ENCODE results near the gene C1orf74. TPM values are rescaled to one million over a fixed set of nuclear protein-coding genes. Genes with fewer than 3 reads are reported as not detected.
A peak's percentile ranks its signal among the peaks of the same experiment; 100 is the strongest.

Gene C1orf74
- total and polyA plus RNA-seq, 2 experiments from 2014 or later: 1.4 to 2.3 TPM

- Histone ChIP-seq H3F3A (ENCODE audit: insufficient read depth) (0 out of 2 replicates have a peak, but pooled peaks cover 9% of the 10 kb centered on the region), H3K4me2 (ENCODE audit: unreplicated experiment) (no peak overlapping the region), H3K4me3 (no peak overlapping the region), H3K9me2 (ENCODE audit: insufficient read depth) (no peaks in the 10 kb centered on the region), H3K9ac (no peak overlapping the region), H3K27ac (no peak overlapping the region), H3K79me2 (ENCODE audit: insufficient read depth) (no peaks in the 10 kb centered on the region), H3K27me3 (replicated peaks; ENCODE audit: insufficient read depth) (no peaks in the 10 kb centered on the region), H3K36me3 (ENCODE audit: low read depth) (no peaks in the 10 kb centered on the region), H3K9me3 (ENCODE audit: low read depth) (no peaks in the 10 kb centered on the region), H4K20me1 (ENCODE audit: insufficient read depth) (no peaks in the 10 kb centered on the region), H3K4me1 (ENCODE audit: insufficient read depth) (peaks cover 9% of the 10 kb centered on the region), H2AFZ (no peak overlapping the region)
- DNase-seq: no peak
- in situ Hi-C loops (cut with MboI): no loop called here
- WGBS, 2 experiments (ENCODE audit: low coverage in 1 of 2, low lambda C conversion rate in 2 of 2, missing lambda C conversion rate in 2 of 2): 23 to 28% methylated on average over 3 of the region's 3 CpGs
- TF ChIP-seq EZH2phosphoT487 (IDR thresholded peaks at IDR 0.05; ENCODE audit: insufficient read depth, low read depth): no peak
- TF ChIP-seq EZH2 (IDR thresholded peaks at IDR 0.05; ENCODE audit: insufficient read depth, poor library complexity, severe bottlenecking): no peak
Observed at GRCh38 chr1:209736490-209737117, 47.8 kb downstream of the C1orf74 start.

- H4K20me1 ChIP-seq (ENCODE audit: insufficient read depth): no peaks in the 10 kb centered on the region
- H3K79me2 ChIP-seq (ENCODE audit: insufficient read depth): no peaks in the 10 kb centered on the region
- TF ChIP-seq EZH2phosphoT487 (IDR thresholded peaks at IDR 0.05; ENCODE audit: insufficient read depth, low read depth): no peak
- TF ChIP-seq EZH2 (IDR thresholded peaks at IDR 0.05; ENCODE audit: insufficient read depth, poor library complexity, severe bottlenecking): no peak
- 0 out of 2 replicates have a peak, but pooled peaks cover 9% of the 10 kb centered on the region for H3F3A ChIP-seq (ENCODE audit: insufficient read depth)
- H2AFZ ChIP-seq: no peak overlapping the region
- no peak overlapping the region for H3K9ac ChIP-seq
- H3K9me2 ChIP-seq (ENCODE audit: insufficient read depth): no peaks in the 10 kb centered on the region
- H3K4me2 ChIP-seq (ENCODE audit: unreplicated experiment): peak overlapping the region; percentile 43
- H3K36me3 ChIP-seq (ENCODE audit: low read depth): no peaks in the 10 kb centered on the region
- 6% methylated on average over 3 of the region's 3 CpGs for WGBS, 2 experiments (ENCODE audit: low coverage in 1 of 2, low lambda C conversion rate in 2 of 2, missing lambda C conversion rate in 2 of 2)
- H3K9me3 ChIP-seq (ENCODE audit: low read depth): no peaks in the 10 kb centered on the region
- no peak overlapping the region for H3K4me3 ChIP-seq
- in situ Hi-C loops (cut with MboI): no loop called here
- H3K4me1 ChIP-seq (ENCODE audit: insufficient read depth): peaks cover 9% of the 10 kb centered on the region
- H3K27me3 ChIP-seq (replicated peaks; ENCODE audit: insufficient read depth): no peaks in the 10 kb centered on the region
- 0 out of 2 replicates have a peak overlapping the region, but pooled peaks have one; percentile 18 for H3K27ac ChIP-seq
- peak; percentile 78 for DNase-seq
Observed at GRCh38 chr1:209733409-209734192, 50.8 kb downstream of the C1orf74 start.

- no peak overlapping the region for H3K4me3 ChIP-seq
Observed at GRCh38 chr1:209732725-209733124, 51.6 kb downstream of the C1orf74 start.

GRCh38 chr1:209729436-209729835, 54.9 kb downstream of the C1orf74 start:
- H3K36me3 ChIP-seq (ENCODE audit: low read depth): no peaks in the 10 kb centered on the region
- TF ChIP-seq EZH2 (IDR thresholded peaks at IDR 0.05; ENCODE audit: insufficient read depth, poor library complexity, severe bottlenecking): no peak
- no peak for TF ChIP-seq EZH2phosphoT487 (IDR thresholded peaks at IDR 0.05; ENCODE audit: insufficient read depth, low read depth)
- H3K4me3 ChIP-seq: no peak overlapping the region
- no peaks in the 10 kb centered on the region for H3K79me2 ChIP-seq (ENCODE audit: insufficient read depth)
- H3F3A ChIP-seq (ENCODE audit: insufficient read depth): 0 out of 2 replicates have a peak, but pooled peaks cover 9% of the 10 kb centered on the region
- no peaks in the 10 kb centered on the region for H3K9me3 ChIP-seq (ENCODE audit: low read depth)
- DNase-seq: no peak
- H2AFZ ChIP-seq: no peak overlapping the region
- no peaks in the 10 kb centered on the region for H3K9me2 ChIP-seq (ENCODE audit: insufficient read depth)
- H3K4me2 ChIP-seq (ENCODE audit: unreplicated experiment): no peak overlapping the region
- no peak overlapping the region for H3K27ac ChIP-seq
- H3K9ac ChIP-seq: no peak overlapping the region
- no peaks in the 10 kb centered on the region for H3K27me3 ChIP-seq (replicated peaks; ENCODE audit: insufficient read depth)
- peaks cover 9% of the 10 kb centered on the region for H3K4me1 ChIP-seq (ENCODE audit: insufficient read depth)
- no peaks in the 10 kb centered on the region for H4K20me1 ChIP-seq (ENCODE audit: insufficient read depth)
- 13 to 15% methylated on average over 1 of the region's 1 CpG for WGBS, 2 experiments (ENCODE audit: low coverage in 1 of 2, low lambda C conversion rate in 2 of 2, missing lambda C conversion rate in 2 of 2)
- in situ Hi-C loops (cut with MboI): no loop called here

More at GRCh38 chr1:209732725-209733124, 51.6 kb downstream of the C1orf74 start:
- Histone ChIP-seq H3K9me3 (ENCODE audit: low read depth) (no peaks in the 10 kb centered on the region), H2AFZ (no peak overlapping the region), H3K27ac (no peak overlapping the region), H3K9ac (no peak overlapping the region), H3K4me2 (ENCODE audit: unreplicated experiment) (no peak overlapping the region), H3K4me1 (ENCODE audit: insufficient read depth) (peaks cover 9% of the 10 kb centered on the region), H3K27me3 (replicated peaks; ENCODE audit: insufficient read depth) (no peaks in the 10 kb centered on the region), H3K79me2 (ENCODE audit: insufficient read depth) (no peaks in the 10 kb centered on the region), H3F3A (ENCODE audit: insufficient read depth) (0 out of 2 replicates have a peak, but pooled peaks cover 9% of the 10 kb centered on the region), H3K9me2 (ENCODE audit: insufficient read depth) (no peaks in the 10 kb centered on the region), H3K36me3 (ENCODE audit: low read depth) (no peaks in the 10 kb centered on the region), H4K20me1 (ENCODE audit: insufficient read depth) (no peaks in the 10 kb centered on the region)
- WGBS, 2 experiments (ENCODE audit: low coverage in 1 of 2, low lambda C conversion rate in 2 of 2, missing lambda C conversion rate in 2 of 2): 91 to 96% methylated on average over 1 of the region's 1 CpG
- no peak for DNase-seq
- in situ Hi-C loops (cut with MboI): no loop called here
- TF ChIP-seq EZH2phosphoT487 (IDR thresholded peaks at IDR 0.05; ENCODE audit: insufficient read depth, low read depth): no peak
- no peak for TF ChIP-seq EZH2 (IDR thresholded peaks at IDR 0.05; ENCODE audit: insufficient read depth, poor library complexity, severe bottlenecking)

Other genes with a start within 250 kb of the C1orf74 start
- 0.11 TPM in 1 of 2 replicates, not detected in the other for gene CAMK1G, start 200.8 kb downstream of the C1orf74 start, total RNA-seq (2014; rRNA removed; shearing (Covaris generic))
- gene CAMK1G, start 200.8 kb downstream of the C1orf74 start, polyA plus RNA-seq (2016; fragmentation: Nextera tagmentation; extraction: Ambion mirVana): 0.24 TPM in 1 of 2 replicates, not detected in the other
- gene LAMB3, start 132.1 kb downstream of the C1orf74 start, total RNA-seq (2014; rRNA removed; shearing (Covaris generic)): 6.8 and 8.1 TPM in 2 replicates
- gene LAMB3, start 132.1 kb downstream of the C1orf74 start, polyA plus RNA-seq (2016; fragmentation: Nextera tagmentation; extraction: Ambion mirVana): 2.5 and 3.0 TPM in 2 replicates
- gene G0S2, start 109.1 kb downstream of the C1orf74 start, total RNA-seq (2014; rRNA removed; shearing (Covaris generic)): 0.65 and 0.89 TPM in 2 replicates
- gene G0S2, start 109.1 kb downstream of the C1orf74 start, polyA plus RNA-seq (2016; fragmentation: Nextera tagmentation; extraction: Ambion mirVana): 2.0 and 2.9 TPM in 2 replicates
- gene HSD11B1, start 79.7 kb downstream of the C1orf74 start, total RNA-seq (2014; rRNA removed; shearing (Covaris generic)): 0.54 TPM in 1 of 2 replicates, not detected in the other
- 1.0 and 1.8 TPM in 2 replicates for gene HSD11B1, start 79.7 kb downstream of the C1orf74 start, polyA plus RNA-seq (2016; fragmentation: Nextera tagmentation; extraction: Ambion mirVana)
- gene TRAF3IP3, start 28.5 kb downstream of the C1orf74 start, total RNA-seq (2014; rRNA removed; shearing (Covaris generic)): not detected in 2 replicates
- 0.25 TPM in 1 of 2 replicates, not detected in the other for gene TRAF3IP3, start 28.5 kb downstream of the C1orf74 start, polyA plus RNA-seq (2016; fragmentation: Nextera tagmentation; extraction: Ambion mirVana)
- 1.3 and 1.6 TPM in 2 replicates for gene IRF6, start 21.6 kb upstream of the C1orf74 start, total RNA-seq (2014; rRNA removed; shearing (Covaris generic))
- 0.84 and 0.86 TPM in 2 replicates for gene IRF6, start 21.6 kb upstream of the C1orf74 start, polyA plus RNA-seq (2016; fragmentation: Nextera tagmentation; extraction: Ambion mirVana)
- 12.2 and 16.8 TPM in 2 replicates for gene UTP25, start 43.4 kb upstream of the C1orf74 start, total RNA-seq (2014; rRNA removed; shearing (Covaris generic))
- 9.5 TPM in 2 replicates for gene UTP25, start 43.4 kb upstream of the C1orf74 start, polyA plus RNA-seq (2016; fragmentation: Nextera tagmentation; extraction: Ambion mirVana)
- 1.4 and 1.7 TPM in 2 replicates for gene SYT14, start 153.7 kb upstream of the C1orf74 start, total RNA-seq (2014; rRNA removed; shearing (Covaris generic))
- 0.44 and 0.55 TPM in 2 replicates for gene SYT14, start 153.7 kb upstream of the C1orf74 start, polyA plus RNA-seq (2016; fragmentation: Nextera tagmentation; extraction: Ambion mirVana)